Transverse colon (tissue), 4 donors: ENCODE measurements around the gene CDK13. TPM values are rescaled to one million over a fixed set of nuclear protein-coding genes. Genes with fewer than 3 reads are reported as not detected.

ENCODE experiments used
- DNase-seq: peaks from one replicate; pipeline ENCODE4 v3.0.0-alpha.2; 2019
- H3K27ac ChIP-seq, 4 donors: fragments of 200-600 bp; sonication (generic); 2 replicates each; pipeline ENCODE4 v1.5.1; 2016 to 2018; ENCODE audit warnings: inconsistent platforms in 4 of 4
- H3K27me3 ChIP-seq: fragments of 200-600 bp; sonication (generic); 2 replicates; pipeline ENCODE4 v1.5.1; 2017; ENCODE audit warnings: inconsistent platforms
- H3K36me3 ChIP-seq, 4 donors: fragments of 200-600 bp; sonication (generic); 2 replicates each; pipeline ENCODE4 v1.5.1; 2017 to 2019; ENCODE audit warnings: inconsistent platforms in 4 of 4
- H3K4me1 ChIP-seq, 4 donors: fragments of 200-600 bp; sonication (generic); 2 replicates each; pipeline ENCODE4 v1.5.1; 2017 to 2020; ENCODE audit warnings: inconsistent platforms in 4 of 4
- H3K4me3 ChIP-seq, 4 donors: fragments of 200-600 bp; sonication (generic); 1 replicate in 1 of 4; 2 replicates in 3 of 4; pipeline versions ENCODE4 v1.5.1 to v1.6.1; 2017 to 2019; ENCODE audit warnings: inconsistent platforms in 4 of 4
- H3K9me3 ChIP-seq, 2 donors: fragments of 200-600 bp; sonication (generic); 2 replicates each; pipeline ENCODE4 v1.5.1; 2017 to 2019; ENCODE audit warnings: inconsistent platforms in 2 of 2
- EP300 ChIP-seq: sonication (generic); formaldehyde crosslinking; IDR thresholded peaks from one replicate; pipeline ENCODE4 v1.6.1; 2017; ENCODE audit warnings: antibody characterized with exemption, low read depth
- POLR2A ChIP-seq: fragments of 450-650 bp; IDR thresholded peaks from one replicate; pipeline ENCODE4 v1.6.1; 2016; ENCODE audit warnings: antibody characterized with exemption, mild to moderate bottlenecking, moderate library complexity
- POLR2AphosphoS5 ChIP-seq, 3 donors: sonication (generic); formaldehyde crosslinking; IDR thresholded peaks; one replicate each; pipeline ENCODE4 v1.6.1; 2016; ENCODE audit warnings: antibody characterized with exemption in 3 of 3
- WGBS, 2 donors: methylation state at CpG; one replicate each; pipeline ENCODE4 v1.1.5; 2018; ENCODE audit warnings: low coverage in 1 of 2; 5-methylcytosine and 5-hydroxymethylcytosine counted together
- in situ Hi-C, 4 donors: fragments of 200-750 bp; cut with MboI; loops; one replicate each; pipeline versions ENCODE4 v1.15.0 to v1.15.1; 2017; ENCODE audit warnings: low sequenced_read_pairs in 3 of 4, low pct_ligation_motif_present in 1 of 4, low pct_unique_long_range_greater_than_20kb in 1 of 4
- intact Hi-C: fragments of 100-400 bp; cut with DNase I; formaldehyde crosslinking; loops from one replicate; pipeline ENCODE4 v1.15.1; 2023; ENCODE audit warnings: low total_unique reads
- total RNA-seq, 4 donors: library from RNA; depleted of rRNA; stranded (reverse); fragments of >200 nt; gene quantifications; one replicate each; pipeline ENCODE4 v1.1.0, GENCODE V29; 2016
- TF ChIP-seq, protein P1 (sequence below), 5 experiments: fragments of 200-600 bp in 3 of 5; fragments of 450-650 bp in 2 of 5; sonication (generic) in 3 of 5; IDR thresholded peaks; 1 replicate in 2 of 5; 2 replicates in 3 of 5; pipeline ENCODE4 v1.5.1; 2016 to 2017; ENCODE audit warnings: antibody characterized with exemption in 5 of 5, inconsistent platforms in 3 of 5, mild to moderate bottlenecking in 2 of 5, moderate library complexity in 1 of 5

CDK13 gene
- total RNA-seq, 4 donors from 2014 or later: 102 to 192 (median 128) TPM

DNA sequence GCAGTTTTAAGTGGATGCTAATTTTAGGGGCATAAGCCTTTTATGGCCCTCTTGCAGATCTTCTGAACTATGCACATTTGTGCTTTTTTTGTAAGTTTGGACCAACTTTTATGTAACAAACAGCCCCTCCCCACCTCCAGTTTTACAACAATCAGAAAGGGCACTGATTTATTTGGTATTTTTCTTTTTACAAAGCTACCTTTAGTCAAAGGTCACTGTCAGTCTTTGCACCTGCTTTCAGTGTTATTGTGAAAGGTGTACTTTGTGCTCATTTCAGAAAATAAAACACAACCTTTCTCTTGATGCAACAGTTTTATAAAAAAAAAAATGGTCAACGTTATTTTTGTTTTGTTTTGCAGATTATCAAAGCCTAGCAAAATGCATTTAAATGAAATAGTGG, 145.2 kb downstream of the CDK13 start:
- Histone ChIP-seq H3K4me1 (no peaks in the 10 kb centered on the region), H3K27ac (no peak overlapping the region), H3K4me3 (no peak overlapping the region), H3K9me3 (no peaks in the 10 kb centered on the region), H3K36me3 (peaks cover 0 to 38% (median 17%) of the 10 kb centered on the region in 4 donors), H3K27me3 (no peaks in the 10 kb centered on the region)
- TF ChIP-seq POLR2AphosphoS5 (IDR thresholded peaks at IDR 0.05) (no peak), POLR2A (no peak), EP300 (no peak)
- TF ChIP-seq, protein P1, sequence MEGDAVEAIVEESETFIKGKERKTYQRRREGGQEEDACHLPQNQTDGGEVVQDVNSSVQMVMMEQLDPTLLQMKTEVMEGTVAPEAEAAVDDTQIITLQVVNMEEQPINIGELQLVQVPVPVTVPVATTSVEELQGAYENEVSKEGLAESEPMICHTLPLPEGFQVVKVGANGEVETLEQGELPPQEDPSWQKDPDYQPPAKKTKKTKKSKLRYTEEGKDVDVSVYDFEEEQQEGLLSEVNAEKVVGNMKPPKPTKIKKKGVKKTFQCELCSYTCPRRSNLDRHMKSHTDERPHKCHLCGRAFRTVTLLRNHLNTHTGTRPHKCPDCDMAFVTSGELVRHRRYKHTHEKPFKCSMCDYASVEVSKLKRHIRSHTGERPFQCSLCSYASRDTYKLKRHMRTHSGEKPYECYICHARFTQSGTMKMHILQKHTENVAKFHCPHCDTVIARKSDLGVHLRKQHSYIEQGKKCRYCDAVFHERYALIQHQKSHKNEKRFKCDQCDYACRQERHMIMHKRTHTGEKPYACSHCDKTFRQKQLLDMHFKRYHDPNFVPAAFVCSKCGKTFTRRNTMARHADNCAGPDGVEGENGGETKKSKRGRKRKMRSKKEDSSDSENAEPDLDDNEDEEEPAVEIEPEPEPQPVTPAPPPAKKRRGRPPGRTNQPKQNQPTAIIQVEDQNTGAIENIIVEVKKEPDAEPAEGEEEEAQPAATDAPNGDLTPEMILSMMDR (IDR thresholded peaks at IDR 0.05): no peak
- in situ Hi-C loops: no loop called here
- DNase-seq: no peak
- 30 to 50% methylated on average over 1 of the region's 1 CpG for WGBS, 2 donors
- intact Hi-C loops: no loop called here

DNA sequence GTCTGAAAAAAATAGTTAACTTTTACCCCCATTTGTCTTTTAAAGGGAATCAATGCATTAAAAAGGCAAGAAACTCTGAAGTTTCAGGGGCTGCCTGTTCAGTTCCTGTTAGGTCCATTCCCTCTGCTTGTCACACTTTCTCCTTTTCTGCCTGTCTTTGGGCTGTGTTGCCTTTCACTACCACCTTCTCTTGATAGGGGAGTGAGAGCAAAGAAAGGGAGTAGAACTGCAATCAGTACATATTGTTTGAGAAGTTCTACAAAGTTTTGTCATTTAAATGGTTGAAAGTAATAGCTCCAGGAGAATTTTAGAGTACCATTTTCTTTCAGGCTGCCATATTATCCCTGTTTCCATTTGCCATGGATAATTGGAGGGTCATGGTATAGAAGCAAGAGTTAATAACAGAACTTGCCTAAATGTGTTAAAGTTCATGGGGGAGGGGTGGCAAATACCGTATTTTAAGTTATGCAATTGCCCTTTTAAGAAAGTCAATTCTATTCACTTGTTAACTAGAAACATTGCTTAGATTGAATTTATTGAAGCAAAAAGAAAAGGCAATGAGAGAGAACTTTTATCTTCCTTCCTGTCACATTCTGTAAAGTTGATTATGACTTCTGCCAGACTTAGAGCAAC, 145.8 kb downstream of the CDK13 start:
- H3K36me3 ChIP-seq: peaks cover 0 to 38% (median 16%) of the 10 kb centered on the region in 4 donors
- H3K4me1 ChIP-seq: no peaks in the 10 kb centered on the region
- DNase-seq: no peak
- in situ Hi-C loops: no loop called here
- intact Hi-C loops: no loop called here
- TF ChIP-seq, protein P1 (IDR thresholded peaks at IDR 0.05): no peak
- no peak for TF ChIP-seq POLR2A
- no peak for TF ChIP-seq EP300
- no peak overlapping the region for H3K27ac ChIP-seq
- WGBS, 2 donors: 25 to 42% methylated on average over 1 of the region's 1 CpG
- no peak overlapping the region for H3K4me3 ChIP-seq
- H3K9me3 ChIP-seq: no peaks in the 10 kb centered on the region
- H3K27me3 ChIP-seq: no peaks in the 10 kb centered on the region

GRCh38 chr7:40097728-40098127, 147.7 kb downstream of the CDK13 start:
- Histone ChIP-seq H3K27me3 (no peaks in the 10 kb centered on the region), H3K4me3 (no peak overlapping the region), H3K4me1 (no peaks in the 10 kb centered on the region), H3K36me3 (peaks cover 0 to 26% (median 10%) of the 10 kb centered on the region in 4 donors), H3K9me3 (no peaks in the 10 kb centered on the region), H3K27ac (no peak overlapping the region)
- no peak for DNase-seq
- intact Hi-C loops (no loop called here), in situ Hi-C loops (no loop called here)
- WGBS, 2 donors: 79 to 81% methylated on average over 2 of the region's 2 CpGs
- no peak for TF ChIP-seq EP300
- TF ChIP-seq POLR2A: no peak
- TF ChIP-seq, protein P1 (IDR thresholded peaks at IDR 0.05): no peak
- no peak for TF ChIP-seq POLR2AphosphoS5 (IDR thresholded peaks at IDR 0.05)

GRCh38 chr7:40098810-40099209, 148.8 kb downstream of the CDK13 start:
- in situ Hi-C loops (no loop called here), intact Hi-C loops (no loop called here)
- Histone ChIP-seq H3K27me3 (no peaks in the 10 kb centered on the region), H3K4me1 (no peaks in the 10 kb centered on the region), H3K4me3 (no peak overlapping the region), H3K27ac (no peak overlapping the region), H3K9me3 (no peaks in the 10 kb centered on the region), H3K36me3 (peaks cover 0 to 17% (median 7%) of the 10 kb centered on the region in 4 donors)
- TF ChIP-seq EP300 (no peak), POLR2AphosphoS5 (IDR thresholded peaks at IDR 0.05) (no peak), POLR2A (no peak)
- TF ChIP-seq, protein P1 (IDR thresholded peaks at IDR 0.05): no peak
- DNase-seq: no peak
